Activated naive CD8-positive, alpha-beta T cell treated with anti-CD3 and anti-CD28 coated beads, Interleukin-2, amount 10 ng/mL, durations not matched to agents 7 days and 5 days (primary cell): ENCODE measurements around the gene VRK1. TPM values are rescaled to one million over a fixed set of nuclear protein-coding genes. Genes with fewer than 3 reads are reported as not detected.

Source experiments
- ATAC-seq: fragments of 150-1000 bp; cut with Tn5 transposase; one replicate; pipeline ENCODE4 v1.10.0; 2021; ENCODE audit warnings: low read depth, moderate library complexity
- POLR2A ChIA-PET: fragments of 350-600 bp; sonication (Branson Sonifier 250); formaldehyde crosslinking; loops from one replicate; lab custom pipeline; 2021; ENCODE audit warnings: antibody characterized with exemption; lab: Charles Lee
- DNase-seq: peaks from one replicate; pipeline ENCODE4 v3.0.0; 2021
- H3K27ac Mint-ChIP-seq: one replicate; pipeline ENCODE4 v1.8.0; 2022; ENCODE audit warnings: mild to moderate bottlenecking, mixed read lengths
- H3K27me3 Mint-ChIP-seq: one replicate; pipeline ENCODE4 v1.8.0; 2022; ENCODE audit warnings: mild to moderate bottlenecking, moderate library complexity, mixed read lengths
- H3K36me3 Mint-ChIP-seq: one replicate; pipeline ENCODE4 v1.8.0; 2021; ENCODE audit warnings: mild to moderate bottlenecking, mixed read lengths
- H3K4me1 Mint-ChIP-seq: one replicate; pipeline ENCODE4 v1.8.0; 2021; ENCODE audit warnings: mixed read lengths
- H3K4me3 Mint-ChIP-seq: one replicate; pipeline ENCODE4 v1.8.0; 2022; ENCODE audit warnings: mild to moderate bottlenecking, moderate library complexity, mixed read lengths
- H3K9me3 Mint-ChIP-seq: one replicate; pipeline ENCODE4 v1.8.0; 2021; ENCODE audit warnings: mixed read lengths
- total RNA-seq, 2 experiments: library from RNA; stranded (reverse); gene quantifications; one replicate each; pipeline ENCODE4 v1.2.3, GENCODE V29; 2021

The VRK1 gene
- total RNA-seq, 2 experiments from 2014 or later = 62.8 to 65.0 TPM

DNA sequence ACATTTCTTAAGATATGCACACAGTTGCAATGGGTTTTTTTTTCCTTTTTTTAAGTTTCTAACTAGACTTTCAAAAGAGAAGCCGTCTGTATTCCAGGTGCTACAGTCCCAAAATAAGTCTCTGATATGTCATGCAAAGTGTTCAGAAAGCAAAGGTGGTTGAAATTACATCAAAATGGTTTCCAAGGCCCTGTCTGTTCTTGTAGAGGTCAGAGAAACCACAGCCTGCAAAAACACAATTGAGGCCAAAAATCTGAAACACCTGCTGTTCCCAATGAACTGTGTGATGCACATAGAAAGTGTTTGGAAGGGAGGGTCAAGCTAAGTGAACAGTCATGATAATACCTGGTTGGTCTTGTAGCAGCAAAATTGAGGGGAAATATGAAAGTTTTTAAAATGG is 91.0 kb downstream of the VRK1 start:
- Mint-ChIP-seq H3K27ac (no peak overlapping the region), H3K4me3 (no peak overlapping the region), H3K9me3 (peaks cover 3% of the 10 kb centered on the region), H3K27me3 (no peaks in the 10 kb centered on the region), H3K36me3 (peaks cover 13% of the 10 kb centered on the region), H3K4me1 (peaks cover 6% of the 10 kb centered on the region)
- ATAC-seq (no peak), DNase-seq (no peak)
- POLR2A ChIA-PET = no interaction called here

GRCh38 chr14:96888593-96888992 is 91.4 kb downstream of the VRK1 start:
- H3K4me1 Mint-ChIP-seq = peaks cover 8% of the 10 kb centered on the region
- H3K36me3 Mint-ChIP-seq = peaks cover 13% of the 10 kb centered on the region
- POLR2A ChIA-PET = no interaction called here
- ATAC-seq (no peak), DNase-seq (no peak)
- no peak overlapping the region for H3K4me3 Mint-ChIP-seq
- H3K27ac Mint-ChIP-seq = no peak overlapping the region
- H3K27me3 Mint-ChIP-seq = no peaks in the 10 kb centered on the region
- peaks cover 3% of the 10 kb centered on the region for H3K9me3 Mint-ChIP-seq

- H3K36me3 Mint-ChIP-seq = peaks cover 12% of the 10 kb centered on the region
- H3K27ac Mint-ChIP-seq = no peak overlapping the region
These were observed 91.9 kb downstream of the VRK1 start for GRCh38 chr14:96889091-96889490.

DNA sequence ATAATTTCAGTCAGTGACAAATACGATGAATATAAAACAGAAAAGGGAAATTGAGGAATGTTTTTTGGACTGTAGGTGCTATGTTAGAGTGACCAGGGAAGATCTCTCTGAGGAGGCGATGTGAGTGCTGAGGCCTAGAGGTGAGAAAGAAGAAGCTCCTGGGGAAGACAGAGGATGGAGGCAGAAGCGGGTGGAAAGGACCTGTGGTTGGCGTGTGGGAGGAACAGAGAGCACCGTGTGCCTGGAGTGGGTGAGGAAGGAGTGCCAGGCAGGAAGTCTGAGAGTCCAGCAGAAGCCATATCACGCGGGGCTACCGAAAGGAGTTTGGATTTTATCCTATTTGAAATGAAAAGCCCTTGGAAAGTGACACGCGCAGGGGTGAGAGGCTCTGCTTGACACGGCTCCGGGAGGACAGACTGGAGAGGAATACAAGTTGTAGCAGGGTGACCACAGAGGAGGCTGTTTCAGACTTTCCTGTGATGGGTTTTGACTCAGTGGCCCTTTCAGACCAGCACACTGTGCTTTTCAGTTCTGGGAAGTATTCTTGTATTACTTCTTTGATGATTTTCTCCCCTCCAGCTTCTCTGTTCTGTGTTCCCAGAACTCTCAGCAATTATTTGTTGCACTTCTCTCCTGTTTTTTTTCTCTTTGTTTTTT is 96.9 kb downstream of the VRK1 start:
- no peak for DNase-seq

More at GRCh38 chr14:96889091-96889490, 91.9 kb downstream of the VRK1 start:
- peaks cover 3% of the 10 kb centered on the region for H3K9me3 Mint-ChIP-seq
- H3K4me3 Mint-ChIP-seq = no peak overlapping the region
- POLR2A ChIA-PET = no interaction called here
- DNase-seq = no peak
- peaks cover 9% of the 10 kb centered on the region for H3K4me1 Mint-ChIP-seq
- no peak for ATAC-seq
- H3K27me3 Mint-ChIP-seq = no peaks in the 10 kb centered on the region

GRCh38 chr14:96894966-96895365 is 97.8 kb downstream of the VRK1 start:
- no peak overlapping the region for H3K27ac Mint-ChIP-seq
- H3K9me3 Mint-ChIP-seq = no peaks in the 10 kb centered on the region
- no peak overlapping the region for H3K4me3 Mint-ChIP-seq
- H3K36me3 Mint-ChIP-seq = peaks cover 5% of the 10 kb centered on the region
- POLR2A ChIA-PET = no interaction called here
- ATAC-seq = no peak
- no peaks in the 10 kb centered on the region for H3K27me3 Mint-ChIP-seq
- DNase-seq = no peak
- H3K4me1 Mint-ChIP-seq = peaks cover 4% of the 10 kb centered on the region

More for the DNA sequence above, 96.9 kb downstream of the VRK1 start:
- POLR2A ChIA-PET = no interaction called here
- H3K9me3 Mint-ChIP-seq = no peaks in the 10 kb centered on the region
- no peak overlapping the region for H3K4me3 Mint-ChIP-seq
- H3K27me3 Mint-ChIP-seq = no peaks in the 10 kb centered on the region
- H3K4me1 Mint-ChIP-seq = peaks cover 4% of the 10 kb centered on the region
- peaks cover 7% of the 10 kb centered on the region for H3K36me3 Mint-ChIP-seq
- no peak overlapping the region for H3K27ac Mint-ChIP-seq
- no peak for ATAC-seq

- Mint-ChIP-seq H3K9me3 (no peaks in the 10 kb centered on the region), H3K27me3 (no peaks in the 10 kb centered on the region), H3K27ac (no peak overlapping the region), H3K4me1 (peaks cover 4% of the 10 kb centered on the region), H3K36me3 (peaks cover 5% of the 10 kb centered on the region), H3K4me3 (no peak overlapping the region)
- ATAC-seq (no peak), DNase-seq (no peak)
- POLR2A ChIA-PET = no interaction called here
These were observed 98.6 kb downstream of the VRK1 start for GRCh38 chr14:96895658-96896271.

GRCh38 chr14:96897184-96897583 is 100.0 kb downstream of the VRK1 start:
- DNase-seq (no peak), ATAC-seq (no peak)
- Mint-ChIP-seq H3K27me3 (no peaks in the 10 kb centered on the region), H3K27ac (no peak overlapping the region), H3K4me3 (no peak overlapping the region), H3K4me1 (peaks cover 4% of the 10 kb centered on the region), H3K9me3 (no peaks in the 10 kb centered on the region), H3K36me3 (peaks cover 3% of the 10 kb centered on the region)
- POLR2A ChIA-PET = no interaction called here

- Mint-ChIP-seq H3K4me1 (no peaks in the 10 kb centered on the region), H3K36me3 (no peaks in the 10 kb centered on the region), H3K4me3 (no peak overlapping the region), H3K27ac (no peak overlapping the region), H3K27me3 (no peaks in the 10 kb centered on the region), H3K9me3 (no peaks in the 10 kb centered on the region)
- POLR2A ChIA-PET = no interaction called here
- no peak for ATAC-seq
- no peak for DNase-seq
These were observed 104.0 kb downstream of the VRK1 start for GRCh38 chr14:96901227-96901626.

DNA sequence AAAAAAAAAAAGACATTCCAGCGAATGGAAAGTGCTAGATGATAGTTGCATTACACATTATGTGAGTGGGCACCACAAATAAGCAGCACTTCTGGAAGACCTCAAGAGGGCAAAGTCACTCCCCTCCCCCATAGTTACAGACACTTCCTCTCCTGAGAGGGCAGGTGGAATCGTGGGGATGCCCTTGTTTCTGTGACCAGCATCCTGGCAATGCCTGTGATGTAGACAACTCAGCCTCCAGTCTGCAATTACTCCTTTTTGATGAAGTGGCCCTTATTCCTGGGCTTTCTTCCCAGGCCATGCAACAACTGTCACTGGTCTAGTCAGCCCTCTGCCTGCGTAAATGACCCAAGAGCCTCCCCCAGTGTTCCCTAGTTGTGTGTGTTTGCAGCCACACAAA is 104.8 kb downstream of the VRK1 start:
- DNase-seq = no peak
- POLR2A ChIA-PET = no interaction called here
- H3K4me3 Mint-ChIP-seq = no peak overlapping the region
- H3K9me3 Mint-ChIP-seq = peaks cover 1% of the 10 kb centered on the region
- no peak for ATAC-seq
- H3K36me3 Mint-ChIP-seq = no peaks in the 10 kb centered on the region
- no peaks in the 10 kb centered on the region for H3K27me3 Mint-ChIP-seq
- no peak overlapping the region for H3K27ac Mint-ChIP-seq
- no peaks in the 10 kb centered on the region for H3K4me1 Mint-ChIP-seq

DNA sequence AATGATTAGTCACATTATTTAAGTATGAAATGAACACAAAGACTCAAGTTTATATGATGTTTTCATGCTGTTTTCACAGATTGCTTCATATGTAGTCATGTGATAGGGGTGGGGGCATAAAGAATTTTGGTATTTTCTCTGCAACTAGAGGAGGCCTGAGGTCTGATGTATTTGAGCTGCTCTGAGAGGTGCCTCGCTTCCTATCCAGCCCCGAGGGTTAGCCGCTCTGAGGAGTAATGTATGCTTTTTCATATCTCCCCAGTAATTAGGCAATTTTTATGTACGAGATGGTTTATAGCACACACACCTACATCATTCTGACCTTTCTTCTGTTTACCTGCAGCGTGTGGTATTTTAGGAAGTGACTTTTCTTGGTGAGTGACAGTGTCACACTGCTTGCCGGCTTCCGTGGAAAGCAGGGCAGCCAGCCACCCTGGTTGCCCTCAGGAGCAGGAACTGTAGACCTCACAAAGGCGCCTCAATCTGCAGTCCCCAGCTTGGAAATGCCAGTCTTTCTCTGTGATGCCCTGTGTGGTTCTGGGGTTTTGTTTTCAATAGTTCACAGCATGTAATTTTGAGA is 106.4 kb downstream of the VRK1 start:
- Mint-ChIP-seq H3K27me3 (no peaks in the 10 kb centered on the region), H3K4me3 (no peak overlapping the region), H3K4me1 (no peaks in the 10 kb centered on the region)

DNA sequence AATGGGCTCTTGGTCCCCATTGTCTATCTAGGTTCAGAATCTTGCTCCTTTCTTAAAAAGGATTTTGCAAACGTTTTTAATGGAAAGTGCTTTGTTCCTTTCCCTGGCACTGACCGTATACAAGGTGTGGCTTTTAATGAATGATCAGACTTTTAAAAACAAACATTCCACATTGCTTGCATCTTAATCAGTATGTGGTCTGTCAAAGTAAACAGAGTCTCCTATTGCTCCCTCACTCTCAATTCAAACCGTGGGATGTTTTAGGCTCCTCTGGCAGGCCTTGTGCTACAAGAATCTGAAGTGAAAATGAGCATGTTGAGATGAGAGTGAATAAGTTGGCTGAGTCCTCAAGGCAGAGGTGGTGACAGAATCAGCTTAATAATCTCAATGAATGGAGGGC is 107.0 kb downstream of the VRK1 start:
- no peak overlapping the region for H3K4me3 Mint-ChIP-seq
- no peak overlapping the region for H3K27ac Mint-ChIP-seq
- POLR2A ChIA-PET = interaction anchor here (0.6 kb wide), 1 partner anchor 79 kb away, joined by 3 read pairs; no protein-coding TSS in a partner anchor
- no peak for ATAC-seq
- peaks cover 11% of the 10 kb centered on the region for H3K9me3 Mint-ChIP-seq
- no peaks in the 10 kb centered on the region for H3K4me1 Mint-ChIP-seq
- no peak for DNase-seq
- H3K36me3 Mint-ChIP-seq = peaks cover 5% of the 10 kb centered on the region
- no peaks in the 10 kb centered on the region for H3K27me3 Mint-ChIP-seq

More for the DNA sequence above, 106.4 kb downstream of the VRK1 start:
- POLR2A ChIA-PET = no interaction called here
- Mint-ChIP-seq H3K27ac (no peak overlapping the region), H3K36me3 (peaks cover 1% of the 10 kb centered on the region), H3K9me3 (peaks cover 8% of the 10 kb centered on the region)
- ATAC-seq (no peak), DNase-seq (no peak)

DNA sequence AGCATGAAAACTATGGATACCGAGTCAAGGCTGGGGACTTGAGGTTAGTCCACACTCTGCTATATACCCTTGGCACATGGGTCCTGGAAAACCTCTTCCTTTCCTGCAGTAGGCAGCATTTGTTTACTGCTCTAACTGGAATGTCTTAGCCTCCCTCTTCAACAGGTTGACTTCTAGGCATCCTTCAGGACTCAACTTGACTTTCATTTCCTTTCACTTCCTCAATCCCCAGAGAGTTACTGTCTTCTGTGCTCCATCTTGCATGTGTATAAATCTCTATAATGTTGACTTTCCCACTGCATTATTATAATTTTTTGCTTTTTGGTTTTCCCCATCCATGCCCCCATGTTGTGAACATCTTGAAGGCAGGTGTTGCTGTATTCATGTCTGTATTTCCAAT is 107.9 kb downstream of the VRK1 start:
- DNase-seq = no peak
- Mint-ChIP-seq H3K27ac (no peak overlapping the region), H3K4me1 (no peaks in the 10 kb centered on the region), H3K9me3 (peaks cover 19% of the 10 kb centered on the region), H3K36me3 (peaks cover 12% of the 10 kb centered on the region), H3K4me3 (no peak overlapping the region), H3K27me3 (no peaks in the 10 kb centered on the region)
- POLR2A ChIA-PET = interaction anchor here (0.6 kb wide), 1 partner anchor 80 kb away, joined by 3 read pairs; no protein-coding TSS in a partner anchor
- no peak for ATAC-seq

- H3K4me1 Mint-ChIP-seq = no peaks in the 10 kb centered on the region
- H3K4me3 Mint-ChIP-seq = no peak overlapping the region
- H3K27me3 Mint-ChIP-seq = no peaks in the 10 kb centered on the region
- no peak for ATAC-seq
- POLR2A ChIA-PET = no interaction called here
- peaks cover 22% of the 10 kb centered on the region for H3K9me3 Mint-ChIP-seq
- no peak overlapping the region for H3K27ac Mint-ChIP-seq
- H3K36me3 Mint-ChIP-seq = peaks cover 13% of the 10 kb centered on the region
- no peak for DNase-seq
These were observed 108.6 kb downstream of the VRK1 start for GRCh38 chr14:96905825-96906224.

GRCh38 chr14:96906434-96906833 is 109.3 kb downstream of the VRK1 start:
- no peak overlapping the region for H3K27ac Mint-ChIP-seq
- peaks cover 2% of the 10 kb centered on the region for H3K4me1 Mint-ChIP-seq
- DNase-seq = no peak
- no peaks in the 10 kb centered on the region for H3K27me3 Mint-ChIP-seq
- POLR2A ChIA-PET = no interaction called here
- ATAC-seq = no peak
- H3K4me3 Mint-ChIP-seq = no peak overlapping the region
- H3K36me3 Mint-ChIP-seq = peaks cover 13% of the 10 kb centered on the region
- peaks cover 22% of the 10 kb centered on the region for H3K9me3 Mint-ChIP-seq
